CMK (cell line): ENCODE data around the gene TGFB2.
"Not testable (repeated sequence)": the region's sequence is repeated elsewhere in the genome, so short reads cannot be mapped to it uniquely, and the experiment has no call there.

Experiments used
- DNase-seq: peaks from one replicate; pipeline ENCODE4 v3.0.0-alpha.2; 2010; ENCODE audit warnings: low read depth

The TGFB2 gene

GRCh38 chr1:218344814-218345672, at the start of gene TGFB2:
TGFB2 (plus strand) TSS chr1:218345336; CDS start chr1:218346702, 1,366 bp downstream.
- peak; percentile 34 for DNase-seq

- no peak for DNase-seq
Observed at GRCh38 chr1:218296162-218296561, 49.0 kb upstream of the TGFB2 start.

- DNase-seq, result no peak
Observed at GRCh38 chr1:218297461-218297860, 47.7 kb upstream of the TGFB2 start.

- no peak for DNase-seq
Observed at GRCh38 chr1:218297867-218298266, 47.3 kb upstream of the TGFB2 start.

GRCh38 chr1:218298398-218298797, 46.7 kb upstream of the TGFB2 start:
- no peak for DNase-seq

- no peak for DNase-seq
Observed at GRCh38 chr1:218299416-218299815, 45.7 kb upstream of the TGFB2 start.

- DNase-seq, result no peak
Observed at GRCh38 chr1:218301217-218301616, 43.9 kb upstream of the TGFB2 start.

- DNase-seq, result no peak
Observed at GRCh38 chr1:218302155-218302554, 43.0 kb upstream of the TGFB2 start.

- DNase-seq, result no peak
Observed at GRCh38 chr1:218303176-218303879, 41.8 kb upstream of the TGFB2 start.

- DNase-seq, result peak; percentile 81
Observed at GRCh38 chr1:218304281-218305039, 40.7 kb upstream of the TGFB2 start.

GRCh38 chr1:218305472-218306064, 39.6 kb upstream of the TGFB2 start:
- DNase-seq, result no peak

GRCh38 chr1:218312509-218312908, 32.6 kb upstream of the TGFB2 start:
- no peak for DNase-seq

- no peak for DNase-seq
Observed at GRCh38 chr1:218314316-218314715, 30.8 kb upstream of the TGFB2 start.

- no peak for DNase-seq
Observed at GRCh38 chr1:218315638-218316037, 29.5 kb upstream of the TGFB2 start.

- peak; percentile 29 for DNase-seq
Observed at GRCh38 chr1:218317061-218317460, 28.1 kb upstream of the TGFB2 start.

- DNase-seq, result not testable (repeated sequence)
Observed at GRCh38 chr1:218320182-218320581, 25.0 kb upstream of the TGFB2 start.

GRCh38 chr1:218322762-218323161, 22.4 kb upstream of the TGFB2 start:
- no peak for DNase-seq

- no peak for DNase-seq
Observed at GRCh38 chr1:218323568-218324225, 21.4 kb upstream of the TGFB2 start.

- DNase-seq, result no peak
Observed at GRCh38 chr1:218324226-218324580, 20.9 kb upstream of the TGFB2 start.

- no peak for DNase-seq
Observed at GRCh38 chr1:218328769-218329168, 16.4 kb upstream of the TGFB2 start.

GRCh38 chr1:218330043-218330623, 15.0 kb upstream of the TGFB2 start:
- no peak for DNase-seq
